HTERT RPE-1 (cell line): ENCODE data around the gene MAML2.

Source experiments
- in situ Hi-C: fragments of 300-500 bp; cut with MboI; formaldehyde crosslinking; loops from 4 replicates; pipeline ENCODE4 v1.14.3; 2020; ENCODE audit warnings: low sequenced_read_pairs

MAML2 gene

GRCh38 chr11:96137373-96137772, 205.6 kb downstream of the MAML2 start:
- in situ Hi-C loops: no loop called here

- in situ Hi-C loops: no loop called here
Observed at GRCh38 chr11:96136613-96137298, 206.2 kb downstream of the MAML2 start.

GRCh38 chr11:96134602-96135001, 208.4 kb downstream of the MAML2 start:
- in situ Hi-C loops: no loop called here

- in situ Hi-C loops: no loop called here
Observed at GRCh38 chr11:96132437-96132836, 210.6 kb downstream of the MAML2 start.

GRCh38 chr11:96130061-96130620, 212.9 kb downstream of the MAML2 start:
- in situ Hi-C loops: no loop called here

- in situ Hi-C loops: no loop called here
Observed at GRCh38 chr11:96127596-96127959, 215.4 kb downstream of the MAML2 start.

- in situ Hi-C loops: no loop called here
Observed at GRCh38 chr11:96126917-96127595, 215.9 kb downstream of the MAML2 start.

- in situ Hi-C loops: no loop called here
Observed at GRCh38 chr11:96125400-96125799, 217.6 kb downstream of the MAML2 start.

GRCh38 chr11:96124155-96124554, 218.8 kb downstream of the MAML2 start:
- in situ Hi-C loops: no loop called here

GRCh38 chr11:96123301-96123700, 219.7 kb downstream of the MAML2 start:
- in situ Hi-C loops: no loop called here

- in situ Hi-C loops: no loop called here
Observed at GRCh38 chr11:96122601-96123074, 220.4 kb downstream of the MAML2 start.

- in situ Hi-C loops: no loop called here
Observed at GRCh38 chr11:96119211-96119610, 223.8 kb downstream of the MAML2 start.

- in situ Hi-C loops: no loop called here
Observed at GRCh38 chr11:96116376-96116775, 226.6 kb downstream of the MAML2 start.

- in situ Hi-C loops: no loop called here
Observed at GRCh38 chr11:96114178-96115064, 228.6 kb downstream of the MAML2 start.

- in situ Hi-C loops: no loop called here
Observed at GRCh38 chr11:96113193-96113681, 229.8 kb downstream of the MAML2 start.

- in situ Hi-C loops: no loop called here
Observed at GRCh38 chr11:96112192-96113128, 230.5 kb downstream of the MAML2 start.

GRCh38 chr11:96111308-96111707, 231.7 kb downstream of the MAML2 start:
- in situ Hi-C loops: no loop called here

GRCh38 chr11:96110302-96110701, 232.7 kb downstream of the MAML2 start:
- in situ Hi-C loops: no loop called here

GRCh38 chr11:96109331-96110030, 233.5 kb downstream of the MAML2 start:
- in situ Hi-C loops: no loop called here
